Esophagus muscularis mucosa (tissue), 3 donors: ENCODE data around the gene CELF5.

Experiments
- EP300 ChIP-seq: sonication (generic); formaldehyde crosslinking; IDR thresholded peaks from one replicate; pipeline ENCODE4 v1.6.1; 2017; ENCODE audit warnings: antibody characterized with exemption
- TF ChIP-seq, protein P1 (sequence below), 3 experiments: fragments of 200-600 bp in 2 of 3; fragments of 450-650 bp in 1 of 3; sonication (generic) in 2 of 3; IDR thresholded peaks; one replicate each; pipeline ENCODE4 v1.5.1; 2017 to 2019; ENCODE audit warnings: antibody characterized with exemption in 3 of 3, mild to moderate bottlenecking in 2 of 3, moderate library complexity in 1 of 3

DNA sequence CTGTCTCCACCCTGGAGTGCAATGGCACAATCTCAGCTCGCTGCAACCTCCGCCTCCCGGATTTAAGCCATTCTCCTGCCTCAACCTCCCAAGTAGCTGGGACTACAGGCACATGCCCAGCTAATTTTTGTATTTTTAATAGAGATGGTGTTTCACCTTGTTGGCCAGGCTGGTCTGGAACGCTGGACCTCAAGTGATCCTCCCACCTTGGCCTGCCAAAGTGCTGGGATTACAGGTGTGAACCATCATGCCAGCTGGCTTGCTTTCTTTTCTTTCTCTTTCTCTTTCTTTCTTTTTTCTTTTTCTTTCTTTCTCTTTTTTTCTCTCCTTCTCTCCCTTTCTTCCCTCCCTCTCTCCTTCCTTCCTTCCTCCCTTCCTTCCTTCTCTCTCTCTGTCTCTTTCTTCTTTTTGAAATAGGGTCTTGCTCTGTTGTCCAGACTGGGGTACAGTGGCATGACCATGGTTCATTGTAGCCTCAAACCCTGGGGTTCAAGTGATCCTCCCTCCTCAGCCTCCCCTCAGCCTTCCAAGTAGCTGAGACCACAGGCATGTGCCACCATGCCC, 108.6 kb downstream of the CELF5 start:
- TF ChIP-seq, protein P1, sequence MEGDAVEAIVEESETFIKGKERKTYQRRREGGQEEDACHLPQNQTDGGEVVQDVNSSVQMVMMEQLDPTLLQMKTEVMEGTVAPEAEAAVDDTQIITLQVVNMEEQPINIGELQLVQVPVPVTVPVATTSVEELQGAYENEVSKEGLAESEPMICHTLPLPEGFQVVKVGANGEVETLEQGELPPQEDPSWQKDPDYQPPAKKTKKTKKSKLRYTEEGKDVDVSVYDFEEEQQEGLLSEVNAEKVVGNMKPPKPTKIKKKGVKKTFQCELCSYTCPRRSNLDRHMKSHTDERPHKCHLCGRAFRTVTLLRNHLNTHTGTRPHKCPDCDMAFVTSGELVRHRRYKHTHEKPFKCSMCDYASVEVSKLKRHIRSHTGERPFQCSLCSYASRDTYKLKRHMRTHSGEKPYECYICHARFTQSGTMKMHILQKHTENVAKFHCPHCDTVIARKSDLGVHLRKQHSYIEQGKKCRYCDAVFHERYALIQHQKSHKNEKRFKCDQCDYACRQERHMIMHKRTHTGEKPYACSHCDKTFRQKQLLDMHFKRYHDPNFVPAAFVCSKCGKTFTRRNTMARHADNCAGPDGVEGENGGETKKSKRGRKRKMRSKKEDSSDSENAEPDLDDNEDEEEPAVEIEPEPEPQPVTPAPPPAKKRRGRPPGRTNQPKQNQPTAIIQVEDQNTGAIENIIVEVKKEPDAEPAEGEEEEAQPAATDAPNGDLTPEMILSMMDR (IDR thresholded peaks at IDR 0.05), result no peak
- TF ChIP-seq EP300, result no peak
